ENCODE measurements around the gene LRRC73.

DNA sequence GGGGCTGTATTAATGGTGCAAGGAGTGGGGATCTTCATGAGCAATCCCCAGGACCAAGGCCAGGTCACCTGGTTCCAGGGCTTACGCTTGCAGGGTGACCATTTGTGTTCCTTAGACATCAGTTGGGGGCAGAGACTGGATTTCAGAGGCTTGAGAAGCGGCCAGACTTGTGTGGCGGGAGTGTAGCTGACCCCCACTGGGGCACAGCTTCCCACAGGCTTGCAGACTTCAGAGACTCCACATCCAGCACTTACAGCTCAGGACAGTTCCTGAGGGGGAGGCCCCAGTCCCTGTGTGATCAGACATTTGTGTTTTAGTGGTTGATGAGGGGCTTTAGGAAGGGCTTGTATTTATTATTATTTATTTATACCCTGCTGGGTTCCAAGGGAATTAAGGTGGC lies 17.5 kb downstream of the LRRC73 start:
- TF ChIP-seq, protein P1, sequence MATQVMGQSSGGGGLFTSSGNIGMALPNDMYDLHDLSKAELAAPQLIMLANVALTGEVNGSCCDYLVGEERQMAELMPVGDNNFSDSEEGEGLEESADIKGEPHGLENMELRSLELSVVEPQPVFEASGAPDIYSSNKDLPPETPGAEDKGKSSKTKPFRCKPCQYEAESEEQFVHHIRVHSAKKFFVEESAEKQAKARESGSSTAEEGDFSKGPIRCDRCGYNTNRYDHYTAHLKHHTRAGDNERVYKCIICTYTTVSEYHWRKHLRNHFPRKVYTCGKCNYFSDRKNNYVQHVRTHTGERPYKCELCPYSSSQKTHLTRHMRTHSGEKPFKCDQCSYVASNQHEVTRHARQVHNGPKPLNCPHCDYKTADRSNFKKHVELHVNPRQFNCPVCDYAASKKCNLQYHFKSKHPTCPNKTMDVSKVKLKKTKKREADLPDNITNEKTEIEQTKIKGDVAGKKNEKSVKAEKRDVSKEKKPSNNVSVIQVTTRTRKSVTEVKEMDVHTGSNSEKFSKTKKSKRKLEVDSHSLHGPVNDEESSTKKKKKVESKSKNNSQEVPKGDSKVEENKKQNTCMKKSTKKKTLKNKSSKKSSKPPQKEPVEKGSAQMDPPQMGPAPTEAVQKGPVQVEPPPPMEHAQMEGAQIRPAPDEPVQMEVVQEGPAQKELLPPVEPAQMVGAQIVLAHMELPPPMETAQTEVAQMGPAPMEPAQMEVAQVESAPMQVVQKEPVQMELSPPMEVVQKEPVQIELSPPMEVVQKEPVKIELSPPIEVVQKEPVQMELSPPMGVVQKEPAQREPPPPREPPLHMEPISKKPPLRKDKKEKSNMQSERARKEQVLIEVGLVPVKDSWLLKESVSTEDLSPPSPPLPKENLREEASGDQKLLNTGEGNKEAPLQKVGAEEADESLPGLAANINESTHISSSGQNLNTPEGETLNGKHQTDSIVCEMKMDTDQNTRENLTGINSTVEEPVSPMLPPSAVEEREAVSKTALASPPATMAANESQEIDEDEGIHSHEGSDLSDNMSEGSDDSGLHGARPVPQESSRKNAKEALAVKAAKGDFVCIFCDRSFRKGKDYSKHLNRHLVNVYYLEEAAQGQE (IDR thresholded peaks at IDR 0.05; ENCODE audit: insufficient read depth in 1 of 2, low read depth in 2 of 2, low read length in 2 of 2) = peak in 1 of 2 experiments; percentile 71; a peak in 2 of 4 replicates
- no peak for TF ChIP-seq TAF1 (IDR thresholded peaks at IDR 0.05; ENCODE audit: borderline replicate concordance, insufficient read depth, low read length)
- no peak for TF ChIP-seq POLR2AphosphoS5 (IDR thresholded peaks at IDR 0.05; ENCODE audit: low read depth, low read length)
- TF ChIP-seq SIN3A (IDR thresholded peaks at IDR 0.05; ENCODE audit: borderline replicate concordance, insufficient read depth, low read length) = no peak
- TF ChIP-seq FOXP2 (optimal IDR thresholded peaks at IDR 0.05; ENCODE audit: borderline replicate concordance, extremely low read depth, extremely low read length, insufficient read depth) = no peak
